Smooth muscle cell (in vitro differentiated cells): Measurements from ENCODE around the gene CALCR. TPM values are rescaled to one million over a fixed set of nuclear protein-coding genes. Genes with fewer than 3 reads are reported as not detected.
A peak's percentile ranks its signal among the peaks of the same experiment; 100 is the strongest.

Experiments used
- DNase-seq: peaks from one replicate; lab custom pipeline; 2025; ENCODE audit not compliant: unreplicated experiment; lab: John Stamatoyannopoulos, UW
- H2AFZ ChIP-seq: fragments of 200-600 bp; sonication (generic); 2 replicates; pipeline ENCODE4 v1.6.0; 2016; ENCODE audit warnings: antibody characterized with exemption, low read depth, mild to moderate bottlenecking
- H3F3A ChIP-seq: fragments of 200-600 bp; sonication (generic); 2 replicates; pipeline ENCODE4 v1.6.0; 2017; ENCODE audit warnings: antibody characterized with exemption, low read depth
- H3K27ac ChIP-seq: fragments of 200-600 bp; sonication (generic); 2 replicates; pipeline ENCODE4 v1.5.1; 2016; ENCODE audit warnings: low read depth, mild to moderate bottlenecking
- H3K27me3 ChIP-seq: fragments of 200-600 bp; sonication (generic); 2 replicates; pipeline ENCODE4 v1.6.1; 2016; ENCODE audit warnings: low read depth, mild to moderate bottlenecking
- H3K36me3 ChIP-seq: fragments of 200-600 bp; sonication (generic); 2 replicates; pipeline ENCODE4 v1.5.1; 2016; ENCODE audit warnings: low read depth
- H3K4me1 ChIP-seq: fragments of 200-600 bp; sonication (generic); 2 replicates; pipeline ENCODE4 v1.5.1; 2016; ENCODE audit warnings: low read depth
- H3K4me2 ChIP-seq: fragments of 200-600 bp; sonication (generic); 2 replicates; pipeline ENCODE4 v1.6.0; 2016; ENCODE audit warnings: mild to moderate bottlenecking
- H3K4me3 ChIP-seq: fragments of 200-600 bp; sonication (generic); 2 replicates; pipeline ENCODE4 v1.5.1; 2016; ENCODE audit warnings: mild to moderate bottlenecking
- H3K79me2 ChIP-seq: fragments of 200-600 bp; sonication (generic); 2 replicates; pipeline ENCODE4 v1.6.0; 2016; ENCODE audit warnings: low read depth, mild to moderate bottlenecking
- H3K9ac ChIP-seq: fragments of 200-600 bp; sonication (generic); 2 replicates; pipeline ENCODE4 v1.6.0; 2016; ENCODE audit warnings: low read depth
- H3K9me3 ChIP-seq: fragments of 200-600 bp; sonication (generic); replicated peaks from 2 replicates; pipeline ENCODE4 v1.5.1; 2016; ENCODE audit warnings: low read depth
- H4K20me1 ChIP-seq: fragments of 200-600 bp; sonication (generic); 2 replicates; pipeline ENCODE4 v1.6.0; 2016; ENCODE audit warnings: low read depth
- WGBS: methylation state at CpG from one replicate; pipeline ENCODE4 v1.1.7; 2016; ENCODE audit warnings: low lambda C conversion rate; 5-methylcytosine and 5-hydroxymethylcytosine counted together
- polyA plus RNA-seq: library from polyadenylated mRNA; unstranded; fragments of >200 nt; fragmentation: Nextera tagmentation; extraction: Ambion mirVana; gene quantifications from 2 replicates; pipeline ENCODE4 v1.2.1, GENCODE V29; 2016
- total RNA-seq: library from RNA; depleted of rRNA; stranded (reverse); fragments of >200 nt; gene quantifications from 2 replicates; pipeline ENCODE4 v1.2.3, GENCODE V29; 2014
- TF ChIP-seq, protein P1 (sequence below): fragments of 200-600 bp; sonication (generic); IDR thresholded peaks from 2 replicates; pipeline ENCODE4 v1.5.1; 2017; ENCODE audit warnings: borderline replicate concordance, mild to moderate bottlenecking, antibody characterized with exemption; ENCODE audit not compliant: insufficient read depth, poor library complexity, severe bottlenecking

CALCR gene
- total and polyA plus RNA-seq, 2 experiments from 2014 or later: not detected

DNA sequence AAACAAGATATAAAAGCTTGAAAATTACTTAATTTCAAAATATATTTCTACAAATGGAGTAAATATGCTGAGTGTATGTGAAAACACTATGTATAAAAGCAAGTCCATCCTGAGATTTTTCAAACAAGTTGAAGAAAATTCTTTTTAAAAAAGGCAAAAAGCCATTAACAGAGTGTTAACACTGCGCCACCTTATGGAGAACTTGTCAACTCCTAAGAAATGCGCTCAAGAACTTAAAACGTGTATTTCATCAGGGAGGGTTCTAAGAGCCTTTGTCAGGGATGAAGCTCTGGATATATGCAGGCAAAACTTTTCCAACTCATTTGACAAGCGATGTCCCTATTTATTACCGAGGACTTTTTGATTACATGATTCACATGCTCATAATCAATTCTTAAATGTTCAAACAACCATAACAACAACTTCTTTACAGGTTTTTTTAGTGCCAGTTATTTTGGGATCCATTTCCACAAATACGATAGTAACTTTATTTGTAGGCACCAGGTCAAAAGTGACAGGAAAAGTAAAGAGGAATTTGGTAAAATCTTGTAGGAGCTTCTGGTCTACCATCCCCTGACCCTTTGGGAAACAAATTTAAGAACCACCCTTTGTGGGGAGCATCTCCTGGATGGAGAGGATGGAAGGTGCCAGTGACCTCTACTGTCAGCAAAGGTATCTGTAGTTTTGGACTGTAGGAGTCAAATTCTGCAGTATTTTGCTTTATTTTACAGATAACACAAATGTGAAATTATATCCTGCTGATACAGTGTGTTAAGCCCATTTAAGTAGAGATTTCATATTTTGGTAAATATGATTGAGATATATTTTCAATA, 23.2 kb downstream of the CALCR start:
- H3K9ac ChIP-seq: no peak overlapping the region
- H3K27me3 ChIP-seq: no peaks in the 10 kb centered on the region
- H2AFZ ChIP-seq: peak overlapping the region; percentile 18
- TF ChIP-seq, protein P1, sequence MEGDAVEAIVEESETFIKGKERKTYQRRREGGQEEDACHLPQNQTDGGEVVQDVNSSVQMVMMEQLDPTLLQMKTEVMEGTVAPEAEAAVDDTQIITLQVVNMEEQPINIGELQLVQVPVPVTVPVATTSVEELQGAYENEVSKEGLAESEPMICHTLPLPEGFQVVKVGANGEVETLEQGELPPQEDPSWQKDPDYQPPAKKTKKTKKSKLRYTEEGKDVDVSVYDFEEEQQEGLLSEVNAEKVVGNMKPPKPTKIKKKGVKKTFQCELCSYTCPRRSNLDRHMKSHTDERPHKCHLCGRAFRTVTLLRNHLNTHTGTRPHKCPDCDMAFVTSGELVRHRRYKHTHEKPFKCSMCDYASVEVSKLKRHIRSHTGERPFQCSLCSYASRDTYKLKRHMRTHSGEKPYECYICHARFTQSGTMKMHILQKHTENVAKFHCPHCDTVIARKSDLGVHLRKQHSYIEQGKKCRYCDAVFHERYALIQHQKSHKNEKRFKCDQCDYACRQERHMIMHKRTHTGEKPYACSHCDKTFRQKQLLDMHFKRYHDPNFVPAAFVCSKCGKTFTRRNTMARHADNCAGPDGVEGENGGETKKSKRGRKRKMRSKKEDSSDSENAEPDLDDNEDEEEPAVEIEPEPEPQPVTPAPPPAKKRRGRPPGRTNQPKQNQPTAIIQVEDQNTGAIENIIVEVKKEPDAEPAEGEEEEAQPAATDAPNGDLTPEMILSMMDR: peak; percentile 72
- DNase-seq: no peak
- no peak overlapping the region for H3K27ac ChIP-seq
- H3K36me3 ChIP-seq: no peaks in the 10 kb centered on the region
- H3K9me3 ChIP-seq: no peaks in the 10 kb centered on the region
- 16% methylated on average over 6 of the region's 6 CpGs for WGBS
- H3K4me1 ChIP-seq: peaks cover 5% of the 10 kb centered on the region
- H4K20me1 ChIP-seq: no peaks in the 10 kb centered on the region
- no peaks in the 10 kb centered on the region for H3F3A ChIP-seq
- H3K79me2 ChIP-seq: no peaks in the 10 kb centered on the region
- no peak overlapping the region for H3K4me2 ChIP-seq
- no peak overlapping the region for H3K4me3 ChIP-seq

DNA sequence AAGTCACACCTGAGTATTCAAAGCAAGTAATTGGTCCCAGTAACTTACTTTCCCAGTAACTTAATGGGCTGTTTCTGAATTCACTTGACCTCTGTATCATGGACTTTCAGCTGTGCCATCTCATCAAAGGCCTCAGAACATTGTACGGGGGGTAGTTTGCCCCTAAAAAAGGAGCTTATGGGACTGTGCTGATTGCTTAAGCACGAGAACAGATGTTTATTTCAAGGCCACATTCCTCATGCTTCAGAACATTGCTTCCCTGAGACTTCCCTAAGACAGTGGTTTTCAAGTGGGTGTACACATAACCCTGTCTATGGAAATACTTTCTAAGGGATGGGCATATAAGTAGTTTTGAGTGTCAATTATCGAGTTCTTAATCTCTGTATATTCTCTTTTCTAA, 26.8 kb downstream of the CALCR start:
- no peaks in the 10 kb centered on the region for H4K20me1 ChIP-seq
- no peak overlapping the region for H2AFZ ChIP-seq
- no peaks in the 10 kb centered on the region for H3K36me3 ChIP-seq
- H3K79me2 ChIP-seq: no peaks in the 10 kb centered on the region
- H3K9me3 ChIP-seq: no peaks in the 10 kb centered on the region
- no peak overlapping the region for H3K4me2 ChIP-seq
- TF ChIP-seq, protein P1: no peak
- no peak overlapping the region for H3K4me3 ChIP-seq
- no peaks in the 10 kb centered on the region for H3F3A ChIP-seq
- no peaks in the 10 kb centered on the region for H3K27me3 ChIP-seq
- WGBS: 78% methylated on average over 3 of the region's 3 CpGs
- H3K27ac ChIP-seq: no peak overlapping the region
- H3K4me1 ChIP-seq: peaks cover 5% of the 10 kb centered on the region
- no peak overlapping the region for H3K9ac ChIP-seq
- DNase-seq: no peak

DNA sequence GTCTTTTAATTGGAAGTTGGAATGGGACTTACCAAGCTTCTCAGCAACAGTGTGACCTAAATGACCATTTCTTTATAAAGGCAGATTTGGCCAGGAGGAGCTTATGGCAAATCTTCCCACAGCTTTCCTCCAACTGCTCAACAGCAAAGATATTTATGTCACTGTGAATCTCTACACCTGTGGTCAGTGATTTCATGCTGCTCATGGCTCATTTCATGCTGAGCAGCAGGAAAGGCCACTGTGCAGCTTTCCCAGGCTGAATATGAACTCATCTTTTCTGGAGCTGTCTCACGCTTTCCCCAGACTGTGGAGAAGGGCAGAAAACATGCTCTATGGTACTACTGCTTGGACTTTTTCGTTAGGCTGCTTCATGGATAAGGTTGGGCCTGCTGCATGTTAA, 29.8 kb downstream of the CALCR start:
- TF ChIP-seq, protein P1: no peak
- Histone ChIP-seq H3K79me2 (no peaks in the 10 kb centered on the region), H3F3A (no peaks in the 10 kb centered on the region), H3K4me3 (no peak overlapping the region), H3K27me3 (no peaks in the 10 kb centered on the region), H3K36me3 (no peaks in the 10 kb centered on the region), H3K9me3 (no peaks in the 10 kb centered on the region), H4K20me1 (no peaks in the 10 kb centered on the region), H3K27ac (no peak overlapping the region), H3K4me1 (peaks cover 5% of the 10 kb centered on the region), H3K9ac (no peak overlapping the region), H3K4me2 (no peak overlapping the region), H2AFZ (no peak overlapping the region)
- DNase-seq: no peak
- 79% methylated on average over 2 of the region's 2 CpGs for WGBS

DNA sequence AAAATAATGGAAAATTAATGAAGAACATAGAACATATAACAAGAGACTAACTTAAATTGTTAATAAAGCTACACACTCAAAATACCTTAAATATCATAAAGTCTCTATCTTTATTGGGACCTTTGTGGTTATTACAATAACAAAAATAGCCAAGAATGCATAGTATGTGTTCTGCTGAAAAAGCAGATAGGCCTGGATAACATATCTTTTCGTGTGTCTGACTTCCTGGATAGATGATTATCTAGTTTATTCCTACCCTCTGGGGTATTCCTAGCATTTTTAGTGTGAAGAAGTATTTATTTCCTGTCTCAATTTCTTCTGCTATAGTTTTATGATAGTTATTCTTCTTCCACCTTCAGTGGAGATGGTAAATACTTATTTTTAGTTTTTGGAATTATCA, 36.5 kb downstream of the CALCR start:
- TF ChIP-seq, protein P1: no peak
- Histone ChIP-seq H4K20me1 (no peaks in the 10 kb centered on the region), H3K36me3 (no peaks in the 10 kb centered on the region), H3K27me3 (no peaks in the 10 kb centered on the region), H3K9ac (no peak overlapping the region), H3K79me2 (no peaks in the 10 kb centered on the region), H3K27ac (no peak overlapping the region), H3K4me1 (no peaks in the 10 kb centered on the region), H3K4me2 (no peak overlapping the region), H3K9me3 (no peaks in the 10 kb centered on the region), H2AFZ (no peak overlapping the region), H3K4me3 (no peak overlapping the region), H3F3A (no peaks in the 10 kb centered on the region)
- no peak for DNase-seq
- 29% methylated on average over 1 of the region's 1 CpG for WGBS
